Dendritic cell treated with granulocyte-macrophage colony-stimulating factor and Interleukin-4, amounts not matched to agents 40 ng/mL and 50 ng/mL, for 4 days (primary cell): ENCODE results near the gene EIPR1.

Experiments
- H3K27ac Mint-ChIP-seq: one replicate; pipeline ENCODE4 v1.8.0; 2022; ENCODE audit warnings: mild to moderate bottlenecking, mixed read lengths
- H3K27me3 Mint-ChIP-seq: one replicate; pipeline ENCODE4 v1.8.0; 2022; ENCODE audit warnings: mild to moderate bottlenecking, mixed read lengths
- H3K36me3 Mint-ChIP-seq: one replicate; pipeline ENCODE4 v1.8.0; 2022; ENCODE audit warnings: low read depth, mixed read lengths
- H3K4me1 Mint-ChIP-seq: one replicate; pipeline ENCODE4 v1.8.0; 2022; ENCODE audit warnings: low read depth, mixed read lengths
- H3K4me3 Mint-ChIP-seq: one replicate; pipeline ENCODE4 v1.8.0; 2022; ENCODE audit warnings: mild to moderate bottlenecking, moderate library complexity, mixed read lengths
- H3K9me3 Mint-ChIP-seq: one replicate; pipeline ENCODE4 v1.8.0; 2022; ENCODE audit warnings: mixed read lengths
- intact Hi-C: fragments of 100-400 bp; cut with micrococcal nuclease; formaldehyde crosslinking; loops from one replicate; pipeline ENCODE4 v1.15.0; 2022

Gene EIPR1

DNA sequence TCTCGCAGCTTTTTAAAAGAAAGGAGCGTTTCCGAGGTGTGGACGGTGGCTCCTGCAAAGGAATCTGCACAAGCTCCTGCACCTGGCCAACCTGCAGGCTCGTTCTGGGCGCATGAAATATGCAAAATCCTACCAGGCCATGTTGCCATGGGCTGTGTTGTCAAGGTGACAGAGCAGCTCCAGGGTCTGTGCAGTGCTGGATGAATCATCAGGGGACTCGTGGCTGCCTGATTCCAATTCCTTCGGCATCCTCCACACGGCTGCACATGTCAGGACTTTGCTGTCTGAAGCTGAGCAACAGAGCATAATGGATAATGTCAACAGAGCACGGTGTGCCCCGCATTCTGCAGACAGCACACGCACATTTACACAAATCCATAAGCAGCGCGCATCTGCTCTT is 120.5 kb downstream of the EIPR1 start:
- intact Hi-C loops, result no loop called here
- no peaks in the 10 kb centered on the region for H3K27me3 Mint-ChIP-seq
- peaks cover 2% of the 10 kb centered on the region for H3K4me1 Mint-ChIP-seq
- H3K9me3 Mint-ChIP-seq, result peaks cover 8% of the 10 kb centered on the region
- no peak overlapping the region for H3K4me3 Mint-ChIP-seq
- H3K27ac Mint-ChIP-seq, result no peak overlapping the region
- H3K36me3 Mint-ChIP-seq, result peaks cover 51% of the 10 kb centered on the region

DNA sequence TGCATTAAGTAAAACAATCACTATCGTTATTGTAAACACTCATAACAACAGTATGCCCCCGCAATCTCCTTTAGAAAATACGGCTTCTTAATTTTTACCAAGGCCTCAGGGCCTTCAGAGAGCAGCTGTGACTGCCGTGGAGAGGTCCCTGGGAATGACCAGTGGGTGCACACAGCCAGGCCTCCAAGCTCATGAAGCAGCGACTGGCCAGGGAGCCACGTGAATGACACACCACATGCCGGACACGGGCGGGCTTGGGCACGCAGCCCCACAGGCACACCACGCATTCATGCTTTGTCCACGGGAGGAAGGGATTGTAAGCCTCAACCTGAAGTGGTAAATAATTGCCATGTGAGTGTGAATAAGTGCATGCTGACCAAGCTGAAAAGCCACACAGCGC is 121.0 kb downstream of the EIPR1 start:
- Mint-ChIP-seq H3K27me3 (no peaks in the 10 kb centered on the region), H3K9me3 (peaks cover 8% of the 10 kb centered on the region), H3K4me3 (no peak overlapping the region), H3K27ac (no peak overlapping the region), H3K4me1 (no peaks in the 10 kb centered on the region), H3K36me3 (peaks cover 56% of the 10 kb centered on the region)
- intact Hi-C loops, result no loop called here

DNA sequence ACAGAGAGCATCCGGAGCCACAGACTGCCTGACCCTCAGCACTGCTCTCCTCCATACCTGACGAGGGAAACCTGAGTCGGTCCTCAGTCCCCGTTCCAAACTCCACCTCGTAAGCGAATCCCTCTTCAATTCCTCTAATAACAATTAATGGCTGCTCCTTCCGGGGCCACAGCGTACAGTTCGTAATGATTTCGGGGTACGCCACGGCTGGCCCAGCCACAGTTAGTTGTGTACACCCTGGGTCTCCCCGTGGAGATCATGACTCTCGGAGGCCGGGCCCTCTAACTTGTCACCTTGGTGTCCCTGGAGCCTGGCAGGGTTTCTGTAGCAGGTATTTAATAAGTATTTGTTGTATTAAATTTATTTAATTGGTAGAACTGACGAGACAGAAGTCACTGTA is 121.5 kb downstream of the EIPR1 start:
- no peak overlapping the region for H3K27ac Mint-ChIP-seq
- H3K4me3 Mint-ChIP-seq, result no peak overlapping the region
- peaks cover 61% of the 10 kb centered on the region for H3K36me3 Mint-ChIP-seq
- no peaks in the 10 kb centered on the region for H3K27me3 Mint-ChIP-seq
- no peaks in the 10 kb centered on the region for H3K4me1 Mint-ChIP-seq
- intact Hi-C loops, result no loop called here
- peaks cover 8% of the 10 kb centered on the region for H3K9me3 Mint-ChIP-seq

DNA sequence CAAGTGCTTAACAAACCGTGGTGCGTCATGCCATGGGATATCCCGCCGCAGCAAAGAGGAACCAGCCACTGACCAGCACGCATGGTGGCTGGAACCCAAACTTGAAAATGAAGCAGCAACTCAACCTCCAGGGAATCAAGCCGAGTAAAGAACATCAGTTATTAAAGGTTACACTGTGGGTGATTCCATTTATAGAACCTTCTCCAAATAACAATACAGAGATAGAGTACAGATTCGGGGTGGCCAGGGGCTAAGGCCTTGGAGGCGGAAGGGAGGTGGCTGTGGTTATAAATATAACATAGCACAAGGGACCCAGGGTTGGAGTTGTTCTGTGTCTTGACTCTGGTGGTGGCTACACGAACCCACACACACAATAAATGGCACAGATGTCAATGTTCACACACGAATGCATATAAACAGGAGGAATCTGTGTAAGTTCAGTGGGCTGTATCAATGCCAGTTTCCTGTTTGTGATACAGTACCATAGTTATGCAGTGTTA is 123.1 kb downstream of the EIPR1 start:
- Mint-ChIP-seq H3K27me3 (no peaks in the 10 kb centered on the region), H3K9me3 (peaks cover 11% of the 10 kb centered on the region), H3K4me1 (peaks cover 3% of the 10 kb centered on the region), H3K27ac (no peak overlapping the region), H3K36me3 (peaks cover 74% of the 10 kb centered on the region), H3K4me3 (no peak overlapping the region)
- intact Hi-C loops, result no loop called here

DNA sequence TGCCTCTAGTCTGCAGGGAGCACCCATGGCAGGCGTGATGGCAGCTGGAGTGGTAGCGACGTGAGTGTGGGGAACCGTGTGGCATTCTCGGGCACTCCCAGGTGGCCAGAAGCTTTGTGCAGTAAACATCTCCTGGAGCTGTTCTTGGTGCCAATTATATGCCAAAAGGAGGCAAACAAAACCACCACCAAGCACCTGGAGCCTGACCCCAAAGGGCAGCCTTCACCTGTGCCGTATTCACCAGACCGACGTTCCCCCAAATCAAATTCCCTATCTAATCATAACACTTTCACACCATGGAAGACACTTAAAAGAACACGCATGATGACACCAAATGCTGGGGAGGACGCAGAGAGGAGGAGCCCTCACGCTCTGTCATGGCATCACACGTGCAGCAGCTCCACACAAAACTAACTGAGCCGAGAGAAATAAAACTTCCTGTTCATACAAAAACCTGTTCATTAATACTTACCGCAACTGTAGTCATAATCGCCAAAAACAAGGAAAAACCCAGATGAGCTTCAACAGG is 123.6 kb downstream of the EIPR1 start:
- no peak overlapping the region for H3K27ac Mint-ChIP-seq
- peaks cover 16% of the 10 kb centered on the region for H3K9me3 Mint-ChIP-seq
- no peak overlapping the region for H3K4me3 Mint-ChIP-seq
- intact Hi-C loops, result no loop called here
- peaks cover 79% of the 10 kb centered on the region for H3K36me3 Mint-ChIP-seq
- H3K4me1 Mint-ChIP-seq, result peaks cover 8% of the 10 kb centered on the region
- H3K27me3 Mint-ChIP-seq, result no peaks in the 10 kb centered on the region

DNA sequence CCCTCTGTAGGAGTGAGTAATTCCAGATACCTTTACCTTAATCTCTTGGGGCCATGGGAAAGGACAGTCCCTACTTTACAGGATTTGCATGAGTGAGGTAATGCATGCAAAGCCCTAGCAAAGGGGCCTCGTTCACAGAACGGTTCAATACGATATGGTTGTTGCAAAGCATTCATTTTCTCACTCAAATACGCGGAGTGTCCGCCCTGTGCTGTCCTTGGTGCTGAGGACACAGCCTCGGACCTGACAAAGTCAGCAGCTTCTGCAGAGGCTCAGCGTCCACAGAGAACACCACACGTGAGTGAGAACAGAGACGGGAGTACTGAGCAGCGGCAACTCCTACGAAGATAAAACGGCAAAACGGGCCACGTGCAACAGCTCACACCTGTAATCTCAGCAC is 125.7 kb downstream of the EIPR1 start:
- H3K9me3 Mint-ChIP-seq, result peaks cover 21% of the 10 kb centered on the region
- H3K4me1 Mint-ChIP-seq, result peaks cover 10% of the 10 kb centered on the region
- peaks cover 80% of the 10 kb centered on the region for H3K36me3 Mint-ChIP-seq
- no peaks in the 10 kb centered on the region for H3K27me3 Mint-ChIP-seq
- no peak overlapping the region for H3K4me3 Mint-ChIP-seq
- no peak overlapping the region for H3K27ac Mint-ChIP-seq
- intact Hi-C loops, result no loop called here

DNA sequence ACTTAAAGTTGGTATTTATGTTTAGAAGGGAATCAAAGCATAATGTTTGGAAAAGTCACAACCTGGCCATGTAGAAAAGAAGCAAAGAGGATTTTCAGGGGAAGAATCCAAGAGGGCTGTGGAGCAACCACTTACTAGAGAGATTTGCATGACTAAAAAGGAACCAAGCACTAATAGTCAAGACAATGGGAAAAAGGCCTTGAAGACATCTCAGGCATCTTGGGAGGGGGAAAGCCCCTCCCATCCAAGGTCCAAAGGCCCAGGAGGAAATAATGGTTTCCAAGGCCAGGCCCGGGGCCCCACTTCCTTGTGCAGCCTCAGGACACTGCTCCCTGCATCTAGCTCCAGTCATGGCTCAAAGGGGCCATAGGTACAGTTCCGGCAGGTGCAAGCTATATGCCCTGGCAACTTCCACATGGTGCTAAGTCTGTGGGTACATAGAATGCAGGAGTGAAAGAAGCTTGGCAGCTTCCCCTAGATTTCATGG is 128.1 kb downstream of the EIPR1 start:
- Mint-ChIP-seq H3K4me3 (no peak overlapping the region), H3K27me3 (no peaks in the 10 kb centered on the region), H3K36me3 (peaks cover 61% of the 10 kb centered on the region), H3K27ac (no peak overlapping the region), H3K4me1 (peaks cover 10% of the 10 kb centered on the region), H3K9me3 (peaks cover 18% of the 10 kb centered on the region)
- intact Hi-C loops, result no loop called here

DNA sequence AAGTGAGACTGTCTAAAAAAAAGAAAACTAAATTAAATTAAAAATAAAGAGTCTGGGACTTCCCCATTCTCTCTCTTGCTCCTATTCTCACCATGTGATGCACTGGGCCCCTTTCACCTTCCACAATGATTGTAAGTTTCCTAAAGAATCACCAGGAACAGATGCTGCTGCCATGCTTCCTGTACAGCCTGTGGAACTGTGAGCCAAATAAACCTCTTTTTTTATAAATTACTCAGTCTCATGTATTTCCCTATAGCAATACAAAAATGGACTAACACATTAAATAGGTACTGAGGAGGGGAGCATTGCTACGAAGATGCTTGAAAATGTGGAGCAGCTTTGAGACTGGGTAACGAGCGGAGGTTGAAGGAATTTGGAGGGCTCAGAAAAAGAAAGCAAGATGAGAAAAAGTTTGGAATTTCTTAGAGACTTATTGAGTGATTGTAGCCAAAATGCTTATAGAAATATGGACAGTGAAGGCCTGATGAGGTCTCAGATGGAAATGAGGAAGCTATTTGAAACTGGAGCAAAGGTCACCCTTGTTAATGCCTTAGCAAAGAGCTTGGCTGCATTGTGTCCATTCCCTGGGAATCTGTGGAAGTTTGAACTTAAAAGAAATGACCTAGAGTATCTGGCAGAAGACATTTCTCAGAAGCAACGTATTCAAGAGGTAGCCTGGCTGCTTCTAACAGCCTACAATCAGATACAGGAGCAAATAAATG is 128.7 kb downstream of the EIPR1 start:
- no peak overlapping the region for H3K27ac Mint-ChIP-seq
- peaks cover 2% of the 10 kb centered on the region for H3K27me3 Mint-ChIP-seq
- H3K4me1 Mint-ChIP-seq, result peaks cover 10% of the 10 kb centered on the region
- intact Hi-C loops, result no loop called here
- no peak overlapping the region for H3K4me3 Mint-ChIP-seq
- peaks cover 57% of the 10 kb centered on the region for H3K36me3 Mint-ChIP-seq
- H3K9me3 Mint-ChIP-seq, result peaks cover 13% of the 10 kb centered on the region

DNA sequence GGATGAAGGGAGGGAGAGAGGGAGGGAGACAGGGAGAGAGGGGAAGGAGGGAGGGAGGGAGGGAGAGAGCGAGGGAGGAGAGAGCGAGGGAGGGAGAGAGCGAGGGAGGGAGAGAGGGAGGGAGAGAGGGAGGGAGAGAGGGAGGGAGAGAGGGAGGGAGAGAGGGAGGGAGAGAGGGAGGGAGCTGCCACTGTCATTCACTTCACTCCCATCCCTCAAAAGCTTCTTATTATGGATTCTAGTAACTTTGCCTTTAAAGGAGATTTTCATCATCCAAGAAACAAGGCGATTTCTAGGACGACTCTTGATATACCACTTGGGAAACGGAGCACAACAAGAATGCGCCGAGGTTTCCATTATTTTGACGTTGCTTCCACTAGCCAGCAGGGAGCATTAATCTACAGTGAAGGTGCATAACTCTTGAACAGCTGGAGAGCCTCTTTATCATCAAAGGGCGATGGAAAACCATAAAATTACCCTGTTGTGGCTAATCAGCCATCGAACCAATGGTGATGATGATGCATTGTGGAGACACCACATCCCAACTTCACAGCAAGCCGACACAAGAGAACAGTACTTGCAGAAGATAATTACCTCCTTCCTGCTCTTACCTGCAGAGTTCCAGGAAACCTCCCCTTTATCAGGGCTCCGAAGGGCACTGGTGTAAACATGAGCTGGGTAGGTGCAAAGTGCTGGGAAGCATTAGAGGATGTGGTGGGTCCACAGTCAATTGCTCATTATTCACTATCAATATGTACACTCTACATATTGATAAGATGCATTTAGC is 130.5 kb downstream of the EIPR1 start:
- H3K4me3 Mint-ChIP-seq, result no peak overlapping the region
- intact Hi-C loops, result no loop called here
- H3K4me1 Mint-ChIP-seq, result peaks cover 21% of the 10 kb centered on the region
- peaks cover 5% of the 10 kb centered on the region for H3K27me3 Mint-ChIP-seq
- H3K36me3 Mint-ChIP-seq, result peaks cover 45% of the 10 kb centered on the region
- H3K9me3 Mint-ChIP-seq, result peaks cover 13% of the 10 kb centered on the region
- no peak overlapping the region for H3K27ac Mint-ChIP-seq

DNA sequence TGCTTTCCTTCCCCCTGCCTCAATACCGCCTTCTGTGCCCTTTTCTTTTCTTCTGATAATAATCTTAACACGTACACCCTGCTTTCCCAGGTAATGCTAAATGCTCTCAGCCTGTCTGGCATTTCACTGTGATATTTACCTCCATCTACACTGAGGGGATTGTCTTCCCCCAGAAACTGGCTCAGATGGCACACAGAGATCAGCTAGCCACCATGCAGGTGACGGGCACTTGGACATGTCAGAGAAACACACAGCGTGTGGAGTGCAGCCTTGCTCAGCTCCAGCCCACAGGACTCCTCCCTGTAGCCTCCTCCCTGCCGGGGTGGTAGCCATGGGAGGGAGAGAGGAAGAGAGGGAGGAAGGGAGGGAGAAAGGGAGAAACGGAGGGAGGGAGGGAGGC is 131.2 kb downstream of the EIPR1 start:
- Mint-ChIP-seq H3K27ac (no peak overlapping the region), H3K4me3 (no peak overlapping the region), H3K27me3 (peaks cover 5% of the 10 kb centered on the region), H3K9me3 (peaks cover 13% of the 10 kb centered on the region), H3K4me1 (peaks cover 25% of the 10 kb centered on the region), H3K36me3 (peaks cover 38% of the 10 kb centered on the region)
- intact Hi-C loops, result no loop called here

DNA sequence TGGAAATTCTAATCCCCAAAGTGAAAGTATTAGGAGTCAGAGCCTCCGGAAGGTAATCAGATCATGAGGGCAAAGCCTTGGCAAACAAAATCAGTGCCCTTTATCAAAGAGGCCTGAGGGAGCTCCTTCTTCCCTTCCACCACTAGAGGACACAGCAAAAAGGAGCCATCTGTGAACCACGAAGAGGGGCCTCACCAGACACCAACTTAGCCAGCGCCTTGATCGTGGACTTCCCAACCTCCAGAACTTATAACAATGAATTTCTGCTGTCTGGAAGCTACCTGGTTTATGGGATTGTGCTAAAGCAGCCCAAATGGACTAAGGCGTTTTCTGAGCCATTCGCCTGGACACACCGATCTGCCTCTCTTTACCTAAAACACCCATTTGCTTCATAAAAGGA is 133.1 kb downstream of the EIPR1 start:
- peaks cover 5% of the 10 kb centered on the region for H3K27me3 Mint-ChIP-seq
- H3K4me3 Mint-ChIP-seq, result no peak overlapping the region
- H3K9me3 Mint-ChIP-seq, result peaks cover 10% of the 10 kb centered on the region
- peaks cover 22% of the 10 kb centered on the region for H3K4me1 Mint-ChIP-seq
- H3K36me3 Mint-ChIP-seq, result peaks cover 22% of the 10 kb centered on the region
- intact Hi-C loops, result no loop called here
- H3K27ac Mint-ChIP-seq, result no peak overlapping the region

DNA sequence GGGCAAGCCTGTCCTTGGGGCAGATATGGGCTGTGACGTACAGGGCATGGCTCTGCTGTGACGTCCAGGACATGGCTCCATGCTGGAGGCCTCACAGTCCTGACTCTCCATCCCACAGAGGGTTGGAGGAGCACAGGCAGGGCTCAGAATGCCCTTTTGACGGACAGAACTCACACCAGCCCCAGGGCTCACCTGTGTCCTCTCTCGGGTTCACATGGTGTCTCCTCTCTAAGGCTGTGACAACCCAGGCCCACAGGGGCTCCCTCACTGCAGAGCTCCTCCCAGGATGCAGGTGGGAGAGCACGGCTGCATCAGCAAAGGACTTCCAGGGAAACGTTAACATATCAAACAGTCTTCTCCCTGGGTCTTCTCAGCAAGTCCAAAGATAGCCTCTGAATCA is 133.8 kb downstream of the EIPR1 start:
- Mint-ChIP-seq H3K27ac (no peak overlapping the region), H3K27me3 (peaks cover 5% of the 10 kb centered on the region), H3K9me3 (peaks cover 4% of the 10 kb centered on the region), H3K4me1 (peaks cover 15% of the 10 kb centered on the region), H3K4me3 (no peak overlapping the region), H3K36me3 (peaks cover 16% of the 10 kb centered on the region)
- intact Hi-C loops, result no loop called here

DNA sequence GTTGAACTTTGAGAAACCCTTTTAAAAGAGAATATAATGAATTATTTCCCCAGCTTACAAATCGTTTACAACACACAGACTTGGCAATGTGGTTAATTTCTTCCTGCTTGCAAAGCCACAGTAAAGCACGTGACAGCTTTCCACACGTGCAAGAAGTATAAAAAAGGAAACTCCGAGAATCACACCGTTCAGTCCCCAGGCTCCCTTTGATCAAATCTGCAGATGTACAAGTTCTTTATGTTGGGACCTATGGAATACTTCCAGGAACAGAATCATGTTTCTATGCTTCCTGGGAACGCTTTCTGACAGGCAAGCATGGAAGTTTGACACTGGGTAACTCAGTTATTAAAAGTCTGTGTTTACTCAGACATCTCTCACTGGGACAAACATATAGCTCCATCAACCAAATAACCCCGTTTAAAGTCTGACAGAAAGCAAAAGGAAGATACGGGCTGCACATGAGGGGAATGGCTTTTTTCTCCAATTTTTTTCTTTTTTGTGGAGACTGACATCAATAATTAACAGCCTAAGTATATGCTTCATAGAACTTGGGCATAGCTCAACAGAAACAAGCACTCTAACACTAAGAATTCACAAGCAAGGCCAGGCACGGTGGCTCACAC is 134.8 kb downstream of the EIPR1 start:
- intact Hi-C loops, result no loop called here
- H3K27ac Mint-ChIP-seq, result no peak overlapping the region
- H3K4me3 Mint-ChIP-seq, result no peak overlapping the region
- H3K36me3 Mint-ChIP-seq, result peaks cover 6% of the 10 kb centered on the region
- H3K9me3 Mint-ChIP-seq, result no peaks in the 10 kb centered on the region
- peaks cover 15% of the 10 kb centered on the region for H3K4me1 Mint-ChIP-seq
- peaks cover 5% of the 10 kb centered on the region for H3K27me3 Mint-ChIP-seq
